Spleen (tissue), 11 donors: ENCODE measurements around the gene MPHOSPH6. TPM values are rescaled to one million over a fixed set of nuclear protein-coding genes. Genes with fewer than 3 reads are reported as not detected.
"Not testable (repeated sequence)": the region's sequence is repeated elsewhere in the genome, so short reads cannot be mapped to it uniquely, and the experiment has no call there.

Source experiments
- DNase-seq: peaks from one replicate; pipeline ENCODE4 v3.0.0-alpha.2; 2020
- H3K27ac ChIP-seq, 8 donors: fragments of 200-600 bp; sonication (generic) in 7 of 8; 1 replicate in 4 of 8; 2 replicates in 4 of 8; pipeline versions ENCODE4 v1.5.0 to v1.8.0; 2016 to 2021; ENCODE audit warnings: inconsistent platforms in 4 of 8, mild to moderate bottlenecking in 4 of 8, moderate library complexity in 1 of 8
- H3K27me3 ChIP-seq, 7 donors: fragments of 200-600 bp; sonication (generic) in 6 of 7; replicated peaks in 1 of 7; 1 replicate in 4 of 7; 2 replicates in 3 of 7; pipeline versions ENCODE4 v1.5.0 to v1.8.0; 2016 to 2021; ENCODE audit warnings: inconsistent platforms in 3 of 7, mild to moderate bottlenecking in 1 of 7
- H3K36me3 ChIP-seq, 6 donors: fragments of 200-600 bp; sonication (generic) in 5 of 6; 1 replicate in 4 of 6; 2 replicates in 2 of 6; pipeline versions ENCODE4 v1.5.0 to v1.8.0; 2016 to 2021; ENCODE audit warnings: inconsistent platforms in 2 of 6
- H3K4me1 ChIP-seq, 6 donors: fragments of 200-600 bp; sonication (generic) in 5 of 6; 1 replicate in 3 of 6; 2 replicates in 3 of 6; pipeline versions ENCODE4 v1.5.0 to v1.8.0; 2016 to 2021; ENCODE audit warnings: inconsistent platforms in 3 of 6
- H3K4me3 ChIP-seq, 8 donors: fragments of 200-600 bp; sonication (generic) in 7 of 8; 1 replicate in 4 of 8; 2 replicates in 4 of 8; pipeline versions ENCODE4 v1.5.0 to v1.8.0; 2016 to 2021; ENCODE audit warnings: inconsistent platforms in 4 of 8, mild to moderate bottlenecking in 4 of 8, moderate library complexity in 2 of 8
- H3K9me3 ChIP-seq, 8 donors: fragments of 200-600 bp; sonication (generic) in 7 of 8; 1 replicate in 4 of 8; 2 replicates in 4 of 8; pipeline versions ENCODE4 v1.5.0 to v1.8.0; 2016 to 2021; ENCODE audit warnings: inconsistent platforms in 4 of 8
- POLR2A ChIP-seq, 3 donors: fragments of 450-650 bp; IDR thresholded peaks; one replicate each; pipeline ENCODE4 v1.5.1; 2017; ENCODE audit warnings: antibody characterized with exemption in 3 of 3, mild to moderate bottlenecking in 1 of 3
- POLR2AphosphoS5 ChIP-seq, 3 donors: sonication (generic); formaldehyde crosslinking; IDR thresholded peaks; one replicate each; pipeline ENCODE4 v1.5.1; 2017; ENCODE audit warnings: antibody characterized with exemption in 3 of 3
- WGBS, 5 donors: extraction: QIAGEN DNeasy Blood & Tissue Kit in 3 of 5; methylation state at CpG; one replicate each; pipeline versions ENCODE4 v1.1.5 to v1.1.7; 2013 to 2018; 5-methylcytosine and 5-hydroxymethylcytosine counted together
- intact Hi-C: fragments of 100-400 bp; cut with DNase I; formaldehyde crosslinking; loops from one replicate; pipeline ENCODE4 v1.15.0; 2023; ENCODE audit warnings: low total_unique reads
- polyA plus RNA-seq, 3 donors: library from polyadenylated mRNA; stranded (reverse); fragments of 200-250 nt; gene quantifications; one replicate each; pipeline ENCODE4 v1.2.1, GENCODE V29; 2013
- total RNA-seq, 7 donors: library from RNA; depleted of rRNA in 3 of 7; stranded (reverse); fragments of >200 nt in 3 of 7; fragmentation: NEBNext Ultra II Directional in 4 of 7; extraction: Animal tissue kit (Norgen Biotek cat#: 25700) in 4 of 7; gene quantifications; one replicate each; pipeline versions ENCODE4 v1.1.0 to v1.2.1, GENCODE V29; 2016 to 2021
- TF ChIP-seq, protein P1 (sequence below), 11 experiments: fragments of 200-600 bp in 7 of 11; fragments of 450-650 bp in 4 of 11; sonication (generic) in 4 of 11; IDR thresholded peaks in 8 of 11; conservative IDR thresholded peaks in 3 of 11; 1 replicate in 7 of 11; 2 replicates in 4 of 11; pipeline versions ENCODE4 v1.4.0 to v1.8.0; 2016 to 2021; ENCODE audit warnings: antibody characterized with exemption in 11 of 11, inconsistent platforms in 4 of 11, mild to moderate bottlenecking in 1 of 11
- donor health status: healthy with polysubstance abuse.
- donor health status: DM: no; HTN: no; CAD: no; lungs with moderate emphysema.
- donor health status: DM: no; HTN: no; CAD: no.
- donor health status: Bipolar disorder and iron deficiency.
- donor health status: healthy.
- donor health status: DM: no; HTN: no; CAD: no.
- donor health status: DM: yes; HTN: yes; CAD: no.

The MPHOSPH6 gene
- total and polyA plus RNA-seq, 10 donors = 13.7 to 56.8 (median 22.9) TPM

DNA sequence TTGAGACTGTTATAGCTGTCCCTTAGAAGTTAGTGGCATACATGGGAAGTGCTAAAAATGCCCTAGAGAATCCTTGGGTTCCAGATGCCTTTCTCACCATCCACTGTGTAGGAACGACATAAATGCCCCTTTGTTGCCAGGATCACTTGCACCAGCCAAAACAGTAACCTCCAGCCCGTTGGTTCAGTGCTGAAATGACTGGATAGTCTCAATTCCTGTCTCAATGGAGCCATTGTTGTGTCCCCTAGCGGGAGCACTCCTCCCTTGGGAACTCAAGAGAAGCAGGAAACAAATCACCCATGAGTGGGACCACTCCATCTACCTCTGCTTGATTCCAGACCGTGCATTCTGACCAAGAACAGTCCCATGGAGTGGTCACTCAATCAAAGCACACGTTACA, 23.1 kb downstream of the MPHOSPH6 start:
- Histone ChIP-seq H3K4me1 (no peaks in the 10 kb centered on the region), H3K27me3 (no peaks in the 10 kb centered on the region), H3K4me3 (no peak overlapping the region), H3K27ac (no peak overlapping the region), H3K9me3 (no peaks in the 10 kb centered on the region), H3K36me3 (peaks cover 0 to 60% (median 26%) of the 10 kb centered on the region in 6 donors)
- 81 to 98% (median 91%) methylated on average over 5 of the region's 5 CpGs for WGBS, 5 donors
- TF ChIP-seq POLR2AphosphoS5 (IDR thresholded peaks at IDR 0.05) (no peak), POLR2A (IDR thresholded peaks at IDR 0.05) (no peak)
- TF ChIP-seq, protein P1, sequence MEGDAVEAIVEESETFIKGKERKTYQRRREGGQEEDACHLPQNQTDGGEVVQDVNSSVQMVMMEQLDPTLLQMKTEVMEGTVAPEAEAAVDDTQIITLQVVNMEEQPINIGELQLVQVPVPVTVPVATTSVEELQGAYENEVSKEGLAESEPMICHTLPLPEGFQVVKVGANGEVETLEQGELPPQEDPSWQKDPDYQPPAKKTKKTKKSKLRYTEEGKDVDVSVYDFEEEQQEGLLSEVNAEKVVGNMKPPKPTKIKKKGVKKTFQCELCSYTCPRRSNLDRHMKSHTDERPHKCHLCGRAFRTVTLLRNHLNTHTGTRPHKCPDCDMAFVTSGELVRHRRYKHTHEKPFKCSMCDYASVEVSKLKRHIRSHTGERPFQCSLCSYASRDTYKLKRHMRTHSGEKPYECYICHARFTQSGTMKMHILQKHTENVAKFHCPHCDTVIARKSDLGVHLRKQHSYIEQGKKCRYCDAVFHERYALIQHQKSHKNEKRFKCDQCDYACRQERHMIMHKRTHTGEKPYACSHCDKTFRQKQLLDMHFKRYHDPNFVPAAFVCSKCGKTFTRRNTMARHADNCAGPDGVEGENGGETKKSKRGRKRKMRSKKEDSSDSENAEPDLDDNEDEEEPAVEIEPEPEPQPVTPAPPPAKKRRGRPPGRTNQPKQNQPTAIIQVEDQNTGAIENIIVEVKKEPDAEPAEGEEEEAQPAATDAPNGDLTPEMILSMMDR (IDR thresholded peaks at IDR 0.05 in 8 of 11, conservative IDR thresholded peaks at IDR 0.05 in 3 of 11) = no peak
- DNase-seq = no peak
- intact Hi-C loops = no loop called here

DNA sequence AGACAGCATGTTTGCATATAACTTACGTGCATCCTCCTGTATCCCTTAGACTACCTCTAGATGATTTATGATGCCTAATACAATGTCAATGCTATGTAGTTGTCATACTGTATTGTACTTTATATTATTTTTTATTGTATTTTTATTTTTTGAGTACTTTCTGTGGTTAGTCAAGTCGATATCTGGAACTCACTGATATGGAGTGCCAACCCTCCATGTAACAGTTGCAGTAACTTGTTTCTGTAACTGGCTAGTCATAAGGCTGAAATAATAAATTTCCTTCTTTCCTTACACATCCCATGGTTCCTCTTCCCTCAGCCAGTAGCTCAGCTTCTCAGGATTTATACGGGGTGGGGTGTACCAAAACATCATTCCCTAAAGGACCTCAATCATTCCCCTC, 23.5 kb downstream of the MPHOSPH6 start:
- Histone ChIP-seq H3K4me1 (no peaks in the 10 kb centered on the region), H3K36me3 (peaks cover 0 to 60% (median 26%) of the 10 kb centered on the region in 6 donors), H3K27me3 (no peaks in the 10 kb centered on the region), H3K27ac (no peak overlapping the region), H3K9me3 (no peaks in the 10 kb centered on the region), H3K4me3 (no peak overlapping the region)
- no peak for DNase-seq
- TF ChIP-seq, protein P1 (IDR thresholded peaks at IDR 0.05 in 8 of 11, conservative IDR thresholded peaks at IDR 0.05 in 3 of 11) = no peak
- TF ChIP-seq POLR2AphosphoS5 (IDR thresholded peaks at IDR 0.05) (no peak), POLR2A (IDR thresholded peaks at IDR 0.05) (no peak)
- 61 to 97% (median 67%) methylated on average over 2 to 3 of the region's 3 CpGs for WGBS, 5 donors
- intact Hi-C loops = no loop called here

DNA sequence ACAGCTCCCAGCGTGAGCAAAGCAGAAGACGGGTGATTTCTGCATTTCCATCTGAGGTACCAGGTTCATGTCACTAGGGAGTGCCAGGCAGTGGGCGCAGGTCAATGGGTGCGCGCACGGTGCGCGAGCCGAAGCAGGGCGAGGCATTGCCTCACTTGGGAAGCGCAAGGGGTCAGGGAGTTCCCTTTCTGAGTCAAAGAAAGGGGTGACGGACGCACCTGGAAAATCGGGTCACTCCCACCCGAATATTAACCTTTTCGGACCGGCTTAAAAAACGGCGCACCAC, 30.8 kb downstream of the MPHOSPH6 start:
- H3K36me3 ChIP-seq = peaks cover 0 to 23% (median 0%) of the 10 kb centered on the region in 6 donors
- H3K4me1 ChIP-seq, H3K9me3 ChIP-seq, H3K27ac ChIP-seq, H3K4me3 ChIP-seq, DNase-seq, intact Hi-C loops, H3K27me3 ChIP-seq: not testable (repeated sequence)
- WGBS, 5 donors = 88 to 92% (median 91%) methylated on average over 19 of the region's 19 CpGs

DNA sequence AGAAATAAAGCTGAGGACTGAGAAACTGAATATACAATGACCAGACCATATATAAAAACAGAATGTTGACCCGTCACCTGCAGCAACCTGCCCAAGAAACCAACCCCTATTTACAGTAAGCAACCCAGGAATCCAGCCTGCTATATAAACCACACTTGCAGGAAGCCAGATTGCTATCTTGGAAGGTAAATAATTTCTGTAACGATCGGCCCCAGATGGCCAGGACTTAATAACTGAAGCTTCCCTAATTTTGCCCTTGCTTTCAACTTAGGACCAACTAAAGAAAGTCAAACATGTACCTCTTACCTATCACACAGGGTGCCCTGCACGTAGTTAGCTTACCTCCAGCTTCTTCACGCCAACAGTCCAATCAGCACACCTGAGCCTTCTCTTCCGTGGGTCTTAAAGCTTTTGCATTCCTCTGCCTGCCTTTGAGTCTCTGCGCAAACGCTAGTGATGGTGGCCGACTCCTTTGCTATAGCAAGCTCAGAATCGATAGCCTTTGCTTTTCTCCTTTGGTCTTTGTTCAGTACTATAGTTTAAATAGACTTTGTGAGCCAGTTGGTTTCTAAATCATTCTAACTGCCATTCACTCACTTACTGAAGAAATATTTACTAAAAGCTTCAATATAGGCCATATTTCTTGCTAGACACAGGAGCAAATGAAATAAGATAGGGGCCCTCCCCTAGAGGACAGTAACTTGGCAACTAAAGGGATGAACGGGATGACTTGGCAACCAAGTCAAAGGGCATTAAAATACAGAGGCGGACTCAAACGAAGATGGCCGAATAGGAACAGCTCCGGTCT, 31.3 kb downstream of the MPHOSPH6 start:
- H3K4me3 ChIP-seq = no peak overlapping the region

More for the DNA sequence above, 31.3 kb downstream of the MPHOSPH6 start:
- H3K9me3 ChIP-seq = no peaks in the 10 kb centered on the region
- no peaks in the 10 kb centered on the region for H3K27me3 ChIP-seq
- DNase-seq = no peak
- no peaks in the 10 kb centered on the region for H3K4me1 ChIP-seq
- peaks cover 0 to 23% (median 0%) of the 10 kb centered on the region in 6 donors for H3K36me3 ChIP-seq
- no peak for TF ChIP-seq POLR2AphosphoS5 (IDR thresholded peaks at IDR 0.05)
- no peak for TF ChIP-seq POLR2A (IDR thresholded peaks at IDR 0.05)
- TF ChIP-seq, protein P1 (IDR thresholded peaks at IDR 0.05 in 8 of 11, conservative IDR thresholded peaks at IDR 0.05 in 3 of 11) = no peak
- H3K27ac ChIP-seq = no peak overlapping the region
- WGBS, 5 donors = 90 to 94% (median 92%) methylated on average over 15 of the region's 15 CpGs
- intact Hi-C loops = no loop called here
